Activated CD4-positive, alpha-beta T cell treated with anti-CD3 and anti-CD28 coated beads, Interleukin-2, amount 10 ng/mL, durations not matched to agents 7 days and 5 days (primary cell): Measurements from ENCODE around the gene PEAR1. TPM values are rescaled to one million over a fixed set of nuclear protein-coding genes. Genes with fewer than 3 reads are reported as not detected.

ENCODE experiments used
- CTCF ChIA-PET: fragments of 350-600 bp; sonication (Branson Sonifier 250); formaldehyde crosslinking; loops from one replicate; lab custom pipeline; 2021; ENCODE audit warnings: antibody characterized with exemption; lab: Charles Lee
- POLR2A ChIA-PET: fragments of 350-600 bp; sonication (Branson Sonifier 250); formaldehyde crosslinking; loops from one replicate; lab custom pipeline; 2021; ENCODE audit warnings: antibody characterized with exemption; lab: Charles Lee
- DNase-seq: peaks from one replicate; pipeline ENCODE4 v3.0.0-alpha.2; 2020
- H3K27ac Mint-ChIP-seq: one replicate; pipeline ENCODE4 v1.8.0; 2021; ENCODE audit warnings: mild to moderate bottlenecking, moderate library complexity, mixed read lengths
- H3K27me3 Mint-ChIP-seq: one replicate; pipeline ENCODE4 v1.8.0; 2021; ENCODE audit warnings: mixed read lengths
- H3K36me3 Mint-ChIP-seq: one replicate; pipeline ENCODE4 v1.8.0; 2021; ENCODE audit warnings: low read depth, mixed read lengths
- H3K4me1 Mint-ChIP-seq: one replicate; pipeline ENCODE4 v1.8.0; 2021; ENCODE audit warnings: mixed read lengths
- H3K4me3 Mint-ChIP-seq: one replicate; pipeline ENCODE4 v1.8.0; 2021; ENCODE audit warnings: mild to moderate bottlenecking, moderate library complexity, mixed read lengths
- H3K9me3 Mint-ChIP-seq: one replicate; pipeline ENCODE4 v1.8.0; 2021; ENCODE audit warnings: mixed read lengths
- total RNA-seq, 2 experiments: library from RNA; stranded (reverse); gene quantifications; one replicate each; pipeline ENCODE4 v1.2.3, GENCODE V29; 2021

PEAR1 gene
- total RNA-seq, 2 experiments from 2014 or later = 0.07 to 0.15 TPM

GRCh38 chr1:156876281-156876680, 17.2 kb upstream of the PEAR1 start:
- DNase-seq = no peak
- CTCF ChIA-PET = interaction anchor here (0.7 to 10.1 kb wide), 8 partner anchors 11 to 125 kb away, joined by 3 to 60 read pairs (median 3); partner anchors contain the start of gene NTRK1
- no peaks in the 10 kb centered on the region for H3K9me3 Mint-ChIP-seq
- H3K27me3 Mint-ChIP-seq = peaks cover 23% of the 10 kb centered on the region
- no peaks in the 10 kb centered on the region for H3K4me1 Mint-ChIP-seq
- POLR2A ChIA-PET = no interaction called here
- no peaks in the 10 kb centered on the region for H3K36me3 Mint-ChIP-seq
- no peak overlapping the region for H3K4me3 Mint-ChIP-seq
- no peak overlapping the region for H3K27ac Mint-ChIP-seq

GRCh38 chr1:156877433-156878170, 15.9 kb upstream of the PEAR1 start:
- no peak for DNase-seq
- H3K27ac Mint-ChIP-seq = no peak overlapping the region
- H3K27me3 Mint-ChIP-seq = peaks cover 25% of the 10 kb centered on the region
- no peaks in the 10 kb centered on the region for H3K9me3 Mint-ChIP-seq
- H3K4me3 Mint-ChIP-seq = no peak overlapping the region
- ChIA-PET CTCF (interaction anchor here (1.0 to 10.1 kb wide), 6 partner anchors 10 to 53 kb away, joined by 3 to 60 read pairs (median 3); partner anchors contain the start of gene NTRK1), POLR2A (no interaction called here)
- no peaks in the 10 kb centered on the region for H3K4me1 Mint-ChIP-seq
- no peaks in the 10 kb centered on the region for H3K36me3 Mint-ChIP-seq

GRCh38 chr1:156879876-156880275, 13.6 kb upstream of the PEAR1 start:
- Mint-ChIP-seq H3K9me3 (no peaks in the 10 kb centered on the region), H3K4me3 (no peak overlapping the region), H3K27ac (no peak overlapping the region), H3K27me3 (peaks cover 28% of the 10 kb centered on the region), H3K4me1 (no peaks in the 10 kb centered on the region), H3K36me3 (no peaks in the 10 kb centered on the region)
- ChIA-PET POLR2A (no interaction called here), CTCF (interaction anchor here (0.8 to 2.1 kb wide), 4 partner anchors 10 to 190 kb away, joined by 3 to 11 read pairs (median 4); no protein-coding TSS in a partner anchor)
- no peak for DNase-seq

- H3K27me3 Mint-ChIP-seq = peaks cover 31% of the 10 kb centered on the region
- DNase-seq = no peak
- no peaks in the 10 kb centered on the region for H3K4me1 Mint-ChIP-seq
- no peaks in the 10 kb centered on the region for H3K9me3 Mint-ChIP-seq
- no peaks in the 10 kb centered on the region for H3K36me3 Mint-ChIP-seq
- H3K4me3 Mint-ChIP-seq = no peak overlapping the region
- ChIA-PET CTCF (interaction anchor here (1.4 to 2.1 kb wide), 6 partner anchors 9 to 191 kb away, joined by 4 to 11 read pairs (median 6); no protein-coding TSS in a partner anchor), POLR2A (no interaction called here)
- no peak overlapping the region for H3K27ac Mint-ChIP-seq
Observed at GRCh38 chr1:156880473-156880872, 13.0 kb upstream of the PEAR1 start.

GRCh38 chr1:156881101-156881500, 12.4 kb upstream of the PEAR1 start:
- Mint-ChIP-seq H3K36me3 (no peaks in the 10 kb centered on the region), H3K27me3 (peaks cover 35% of the 10 kb centered on the region), H3K4me1 (no peaks in the 10 kb centered on the region), H3K4me3 (no peak overlapping the region), H3K27ac (no peak overlapping the region), H3K9me3 (no peaks in the 10 kb centered on the region)
- ChIA-PET POLR2A (no interaction called here), CTCF (interaction anchor here (1.2 to 2.1 kb wide), 7 partner anchors 9 to 84 kb away, joined by 3 to 11 read pairs (median 5); no protein-coding TSS in a partner anchor)
- no peak for DNase-seq

GRCh38 chr1:156881663-156882062, 11.9 kb upstream of the PEAR1 start:
- Mint-ChIP-seq H3K4me3 (no peak overlapping the region), H3K36me3 (no peaks in the 10 kb centered on the region), H3K9me3 (no peaks in the 10 kb centered on the region), H3K27ac (no peak overlapping the region), H3K27me3 (peaks cover 40% of the 10 kb centered on the region), H3K4me1 (no peaks in the 10 kb centered on the region)
- no peak for DNase-seq
- ChIA-PET CTCF (interaction anchor here (0.9 to 2.1 kb wide), 8 partner anchors 8 to 85 kb away, joined by 3 to 11 read pairs (median 4); no protein-coding TSS in a partner anchor), POLR2A (no interaction called here)

GRCh38 chr1:156882543-156882942, 11.0 kb upstream of the PEAR1 start:
- Mint-ChIP-seq H3K36me3 (no peaks in the 10 kb centered on the region), H3K4me3 (no peak overlapping the region), H3K4me1 (no peaks in the 10 kb centered on the region), H3K27ac (no peak overlapping the region), H3K27me3 (peaks cover 41% of the 10 kb centered on the region), H3K9me3 (no peaks in the 10 kb centered on the region)
- POLR2A ChIA-PET = no interaction called here
- CTCF ChIA-PET = interaction anchor here (0.9 kb wide), 1 partner anchor 16 kb away, joined by 4 read pairs; no protein-coding TSS in a partner anchor
- no peak for DNase-seq

GRCh38 chr1:156883919-156884318, 9.6 kb upstream of the PEAR1 start:
- CTCF ChIA-PET = interaction anchor here (0.6 to 1.8 kb wide), 5 partner anchors 10 to 253 kb away, joined by 3 to 8 read pairs (median 4); partner anchors contain the start of gene PEAR1
- H3K4me1 Mint-ChIP-seq = no peaks in the 10 kb centered on the region
- H3K36me3 Mint-ChIP-seq = no peaks in the 10 kb centered on the region
- H3K27me3 Mint-ChIP-seq = peaks cover 38% of the 10 kb centered on the region
- H3K4me3 Mint-ChIP-seq = no peak overlapping the region
- no peak overlapping the region for H3K27ac Mint-ChIP-seq
- no peak for DNase-seq
- H3K9me3 Mint-ChIP-seq = no peaks in the 10 kb centered on the region
- POLR2A ChIA-PET = no interaction called here

- DNase-seq = no peak
- ChIA-PET CTCF (interaction anchor here (0.9 to 1.8 kb wide), 6 partner anchors 9 to 69 kb away, joined by 3 to 8 read pairs (median 3); partner anchors contain the start of gene PEAR1), POLR2A (no interaction called here)
- Mint-ChIP-seq H3K9me3 (no peaks in the 10 kb centered on the region), H3K27me3 (peaks cover 39% of the 10 kb centered on the region), H3K4me1 (no peaks in the 10 kb centered on the region), H3K27ac (no peak overlapping the region), H3K36me3 (no peaks in the 10 kb centered on the region), H3K4me3 (no peak overlapping the region)
Observed at GRCh38 chr1:156884560-156885184, 8.8 kb upstream of the PEAR1 start.

- CTCF ChIA-PET = interaction anchor here (0.7 to 1.2 kb wide), 3 partner anchors 26 to 86 kb away, joined by 3 read pairs; no protein-coding TSS in a partner anchor
- DNase-seq = no peak
- no peaks in the 10 kb centered on the region for H3K9me3 Mint-ChIP-seq
- H3K4me3 Mint-ChIP-seq = no peak overlapping the region
- H3K27ac Mint-ChIP-seq = no peak overlapping the region
- no peaks in the 10 kb centered on the region for H3K36me3 Mint-ChIP-seq
- peaks cover 42% of the 10 kb centered on the region for H3K27me3 Mint-ChIP-seq
- POLR2A ChIA-PET = no interaction called here
- H3K4me1 Mint-ChIP-seq = peaks cover 2% of the 10 kb centered on the region
Observed at GRCh38 chr1:156885314-156885713, 8.2 kb upstream of the PEAR1 start.

GRCh38 chr1:156885880-156886355, 7.6 kb upstream of the PEAR1 start:
- Mint-ChIP-seq H3K4me3 (no peak overlapping the region), H3K9me3 (no peaks in the 10 kb centered on the region), H3K27ac (no peak overlapping the region), H3K36me3 (no peaks in the 10 kb centered on the region), H3K27me3 (peaks cover 46% of the 10 kb centered on the region), H3K4me1 (peaks cover 2% of the 10 kb centered on the region)
- ChIA-PET CTCF (interaction anchor here (0.7 to 1.2 kb wide), 3 partner anchors 26 to 86 kb away, joined by 3 to 4 read pairs (median 3); no protein-coding TSS in a partner anchor), POLR2A (no interaction called here)
- no peak for DNase-seq

GRCh38 chr1:156886583-156887281, 6.8 kb upstream of the PEAR1 start:
- CTCF ChIA-PET = interaction anchor here (0.6 to 1.7 kb wide), 4 partner anchors 10 to 454 kb away, joined by 3 to 6 read pairs (median 4); no protein-coding TSS in a partner anchor
- no peak overlapping the region for H3K4me3 Mint-ChIP-seq
- no peak overlapping the region for H3K27ac Mint-ChIP-seq
- POLR2A ChIA-PET = no interaction called here
- no peaks in the 10 kb centered on the region for H3K9me3 Mint-ChIP-seq
- peaks cover 52% of the 10 kb centered on the region for H3K27me3 Mint-ChIP-seq
- H3K36me3 Mint-ChIP-seq = no peaks in the 10 kb centered on the region
- no peak for DNase-seq
- peaks cover 4% of the 10 kb centered on the region for H3K4me1 Mint-ChIP-seq
